GM21576 (cell line): Measurements from ENCODE around the gene RIC1.
A peak's percentile ranks its signal among the peaks of the same experiment; 100 is the strongest.
"Not testable (repeated sequence)": the region's sequence is repeated elsewhere in the genome, so short reads cannot be mapped to it uniquely, and the experiment has no call there.

Experiments used
- ATAC-seq: cut with Tn5 transposase; IDR thresholded peaks from one replicate; pipeline ENCODE4 v1.9.1; 2021; ENCODE audit warnings: mild to moderate bottlenecking, moderate library complexity; ENCODE audit not compliant: unreplicated experiment

Gene RIC1

DNA sequence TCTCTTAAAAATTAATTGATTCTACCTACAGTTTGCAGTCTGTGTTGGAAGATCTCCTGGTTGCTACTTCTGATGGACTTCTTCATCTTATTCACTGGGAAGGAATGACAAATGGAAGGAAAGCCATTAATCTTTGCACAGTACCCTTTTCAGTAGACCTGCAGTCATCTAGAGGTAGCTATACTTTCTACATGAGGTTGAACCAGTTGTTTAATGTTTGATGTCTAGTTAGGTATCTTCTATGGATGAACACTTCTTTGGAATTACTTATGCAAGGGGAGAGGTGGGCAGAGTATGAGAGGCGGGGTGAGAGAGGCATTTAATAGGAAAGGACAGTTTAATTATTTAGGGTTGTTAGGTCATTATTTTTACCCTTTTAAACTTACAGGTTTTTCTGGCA, 91.2 kb downstream of the RIC1 start:
- no peak for ATAC-seq

DNA sequence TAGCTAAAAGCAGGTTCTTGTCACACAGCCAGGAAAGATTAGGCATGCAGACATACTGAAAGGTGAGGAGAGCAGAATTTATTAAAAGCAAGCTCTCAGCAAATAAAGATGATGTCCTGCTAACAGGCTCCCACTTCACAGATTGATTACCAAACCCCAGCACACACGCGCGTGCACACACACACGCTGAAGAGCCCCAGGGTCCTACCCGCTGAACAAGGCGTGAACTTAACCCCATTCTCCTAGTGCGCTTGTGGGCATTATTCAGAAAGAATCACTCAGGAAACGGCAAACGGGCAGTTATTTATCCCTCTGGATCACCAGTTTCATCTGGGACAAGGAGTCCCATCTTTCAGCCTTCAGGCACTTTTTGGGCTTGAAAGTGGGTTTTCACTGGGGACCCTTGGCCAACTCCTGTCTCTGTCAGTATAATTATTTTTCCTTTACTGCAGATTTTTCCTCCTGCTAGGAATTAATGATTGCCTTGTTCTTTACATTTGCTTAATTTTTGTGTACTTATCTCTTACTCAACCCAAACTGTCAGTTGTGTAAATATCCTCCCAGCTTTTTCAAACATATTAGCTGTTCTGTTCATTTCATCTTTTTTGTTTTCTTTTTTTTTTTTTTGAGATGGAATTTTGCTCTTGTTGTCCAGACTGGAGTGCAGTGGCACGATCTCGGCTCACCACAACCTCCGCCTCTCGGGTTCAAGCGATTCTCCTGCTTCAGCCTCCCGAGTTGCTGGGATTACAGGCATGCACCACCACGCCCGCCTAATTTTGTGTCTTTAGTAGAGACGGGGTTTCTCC, 92.6 kb downstream of the RIC1 start:
- no peak for ATAC-seq

DNA sequence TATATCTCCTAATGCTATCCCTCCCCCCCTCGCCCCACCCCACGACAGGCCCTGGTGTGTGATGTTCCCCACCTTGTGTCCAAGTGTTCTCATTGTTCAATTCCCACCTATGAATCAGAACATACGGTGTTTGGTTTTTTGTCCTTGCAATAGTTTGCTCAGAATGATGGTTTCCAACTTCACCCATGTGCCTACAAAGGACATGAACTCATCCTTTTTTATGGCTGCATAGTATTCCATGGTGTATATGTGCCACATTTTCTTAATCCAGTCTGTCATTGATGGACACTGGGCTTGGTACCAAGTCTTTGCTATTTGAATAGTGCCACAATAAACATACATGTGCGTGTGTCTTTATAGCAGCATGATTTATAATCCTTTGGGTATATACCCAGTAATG, 93.8 kb downstream of the RIC1 start:
- not testable (repeated sequence) for ATAC-seq

DNA sequence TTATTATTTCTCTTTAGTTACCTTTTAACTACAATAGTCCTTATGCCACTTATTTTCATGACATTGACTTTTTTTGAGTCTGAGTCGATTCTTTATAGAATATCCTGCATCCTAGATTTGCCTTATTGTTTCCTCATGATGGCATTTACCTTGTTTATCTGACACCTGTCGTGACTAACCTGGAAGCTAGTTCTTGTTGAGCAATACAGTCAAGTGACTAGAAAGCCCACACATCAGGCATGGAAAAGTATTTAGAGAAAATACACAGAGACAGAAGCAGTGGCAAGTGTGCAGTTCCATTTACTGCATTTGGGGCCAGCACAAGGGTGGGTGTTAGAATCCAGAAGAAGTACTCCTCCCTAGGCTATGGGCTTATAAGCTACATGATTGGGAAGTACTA, 106.2 kb downstream of the RIC1 start:
- no peak for ATAC-seq

DNA sequence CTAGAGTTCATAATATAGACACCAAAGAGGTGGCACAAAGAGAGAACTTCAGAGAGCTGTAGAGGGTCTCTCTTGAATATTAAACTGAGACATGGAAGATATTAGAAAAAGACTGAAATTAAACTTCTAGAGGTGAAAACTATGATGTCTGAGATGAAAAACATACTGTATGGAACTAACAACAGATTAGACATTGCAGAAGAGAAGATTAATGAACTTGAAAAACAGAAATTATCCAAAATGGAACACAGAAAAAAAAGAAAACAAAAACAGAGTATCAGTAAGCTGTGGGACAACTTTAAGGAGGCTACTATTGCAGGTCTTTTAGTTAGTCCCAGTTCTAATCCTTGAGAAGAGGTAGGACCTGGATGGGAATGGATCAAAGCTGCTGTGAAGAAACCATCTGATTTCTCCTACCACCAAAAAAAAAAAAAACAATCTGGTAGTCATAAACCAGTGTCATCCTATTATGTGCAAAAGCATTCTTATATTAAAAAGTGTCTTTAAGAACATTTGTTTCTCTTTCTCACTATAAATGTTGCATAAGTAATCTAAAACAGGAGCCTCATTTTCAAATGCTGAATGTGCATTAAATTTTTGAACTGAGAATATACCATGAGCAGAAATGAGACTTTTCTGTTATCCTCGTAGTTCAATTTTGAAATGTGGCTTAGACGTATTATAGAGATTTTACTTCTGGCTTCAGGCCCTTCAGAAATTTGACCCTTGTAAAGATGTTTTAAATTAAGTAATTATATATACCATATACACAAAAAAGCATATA, 107.8 kb downstream of the RIC1 start:
- ATAC-seq, result no peak

DNA sequence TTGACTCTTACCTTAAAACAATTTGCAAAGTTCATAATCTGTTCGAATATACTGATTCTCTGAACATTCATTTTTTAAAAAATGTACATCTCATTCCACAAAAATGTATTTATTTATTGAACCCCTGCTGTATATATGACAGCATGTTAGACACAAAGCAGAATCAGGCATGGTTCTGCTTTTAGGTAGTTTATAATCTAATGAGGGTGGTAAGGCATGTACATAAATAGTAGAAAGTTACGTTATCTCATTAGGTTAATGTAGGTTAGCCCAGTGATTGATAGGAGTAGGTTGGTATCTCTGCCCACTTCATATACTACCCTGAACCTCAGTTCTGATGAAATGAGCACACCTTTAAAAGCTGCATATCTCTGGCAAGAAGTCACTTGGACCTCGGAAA, 114.2 kb downstream of the RIC1 start:
- ATAC-seq, result no peak

DNA sequence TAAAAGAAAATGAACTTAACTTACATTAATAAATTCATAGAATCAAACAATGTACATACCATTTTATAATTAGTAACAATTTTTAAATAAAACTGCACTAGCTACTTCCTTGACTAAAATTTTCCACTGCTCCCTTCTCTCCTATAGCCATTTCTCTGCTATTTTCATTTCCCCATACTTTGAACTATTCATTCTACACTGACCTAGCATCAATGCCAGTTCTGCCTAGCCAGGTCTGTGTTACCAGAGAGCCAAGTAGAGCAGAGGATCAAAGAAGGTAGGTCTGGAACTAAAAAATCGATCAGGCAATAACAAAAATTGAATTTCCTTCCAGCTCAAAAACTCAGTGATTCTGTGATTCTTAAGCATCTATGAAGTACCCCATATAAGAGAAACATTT, 119.5 kb downstream of the RIC1 start:
- no peak for ATAC-seq

DNA sequence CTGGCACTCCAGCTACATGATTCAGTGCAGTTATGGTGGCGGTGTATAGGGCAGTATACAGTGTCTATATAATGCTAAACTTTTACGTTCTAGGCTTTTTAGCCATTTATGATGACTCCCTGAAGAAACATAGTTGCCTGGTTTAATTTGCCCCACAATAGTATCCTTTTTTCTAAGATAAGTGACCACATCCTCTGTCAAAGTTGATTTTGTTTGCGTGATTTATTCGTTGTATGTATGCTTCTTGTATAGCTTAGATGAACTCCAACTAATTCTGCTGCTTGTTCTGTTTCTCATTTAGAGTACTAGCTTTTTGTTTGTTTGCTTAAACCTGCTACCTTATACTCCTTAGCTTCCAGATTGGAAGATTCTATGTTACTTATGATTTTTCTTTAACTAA, 120.4 kb downstream of the RIC1 start:
- ATAC-seq, result no peak

DNA sequence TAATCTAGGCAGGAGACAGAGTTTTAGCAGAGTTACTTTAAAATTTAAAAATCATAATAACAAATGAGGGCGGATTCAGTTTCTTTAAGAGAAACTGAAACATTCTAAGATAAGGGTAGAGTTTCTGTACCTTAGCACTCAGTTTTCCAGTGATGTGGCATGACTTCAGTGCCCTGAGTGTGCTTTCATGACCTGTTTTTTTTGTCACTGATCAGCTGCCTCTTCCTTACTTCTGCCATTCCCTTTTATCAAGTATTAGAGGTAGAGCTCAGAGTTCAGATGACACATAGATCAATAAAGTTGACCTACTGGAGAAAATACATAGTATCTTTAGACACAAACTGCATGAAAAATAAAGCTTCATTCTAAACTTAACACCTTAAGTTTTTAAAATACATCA, 121.7 kb downstream of the RIC1 start:
- no peak for ATAC-seq

DNA sequence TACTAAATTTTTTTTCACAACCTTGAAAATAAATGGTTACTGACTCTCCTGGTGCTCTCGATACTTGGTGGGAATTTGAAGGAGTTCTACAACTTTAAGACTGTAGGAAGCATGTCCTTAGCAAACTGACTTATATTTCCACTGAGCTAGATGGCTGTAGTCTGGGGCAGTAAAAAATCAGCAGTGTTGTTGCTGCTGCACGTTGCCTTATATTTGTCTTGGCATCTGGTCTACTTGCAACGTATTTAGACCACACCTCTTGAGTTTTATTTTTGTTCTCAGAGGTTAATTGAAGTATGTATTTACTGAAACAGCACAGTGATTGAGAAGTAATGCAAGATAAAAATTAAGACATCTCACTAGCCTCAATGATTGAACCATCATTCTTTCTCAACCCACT, 127.7 kb downstream of the RIC1 start:
- no peak for ATAC-seq

DNA sequence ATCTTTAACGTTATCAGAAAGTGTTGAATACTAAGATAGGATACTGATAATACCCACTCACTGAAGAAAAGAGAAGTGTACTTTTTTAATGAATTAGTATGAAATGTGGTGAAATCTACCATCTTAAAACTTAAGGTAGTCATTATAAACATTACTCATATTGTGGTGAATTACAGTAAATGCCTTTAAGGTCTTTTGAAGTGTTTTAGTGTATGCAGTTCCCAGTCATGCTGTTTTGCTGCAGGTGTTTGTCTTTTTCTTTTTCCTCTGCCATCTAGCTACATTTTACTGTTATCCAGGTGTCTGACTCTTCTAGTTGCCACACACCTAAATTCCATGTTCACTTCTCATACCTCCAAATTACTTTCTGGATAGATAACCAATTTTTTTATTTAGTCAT, 131.4 kb downstream of the RIC1 start:
- no peak for ATAC-seq

DNA sequence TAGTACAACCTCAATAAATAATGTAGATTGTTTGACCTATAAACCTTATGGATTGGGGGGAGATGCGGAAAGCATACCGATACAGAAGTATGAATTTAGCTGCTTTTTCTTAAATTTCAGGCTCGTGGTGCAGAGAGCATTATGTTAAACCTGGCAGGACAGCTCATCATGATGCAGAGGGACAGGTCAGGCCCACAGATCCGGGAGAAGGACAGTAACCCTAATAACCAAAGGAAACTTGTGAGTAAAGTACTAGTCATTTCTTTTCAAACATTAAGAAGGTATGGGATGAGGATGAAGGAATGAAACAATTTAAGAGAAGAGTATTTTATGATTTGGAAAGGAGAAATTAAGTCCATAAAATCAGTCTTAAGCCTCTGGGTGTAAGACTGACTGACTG, 133.5 kb downstream of the RIC1 start:
- ATAC-seq, result no peak

DNA sequence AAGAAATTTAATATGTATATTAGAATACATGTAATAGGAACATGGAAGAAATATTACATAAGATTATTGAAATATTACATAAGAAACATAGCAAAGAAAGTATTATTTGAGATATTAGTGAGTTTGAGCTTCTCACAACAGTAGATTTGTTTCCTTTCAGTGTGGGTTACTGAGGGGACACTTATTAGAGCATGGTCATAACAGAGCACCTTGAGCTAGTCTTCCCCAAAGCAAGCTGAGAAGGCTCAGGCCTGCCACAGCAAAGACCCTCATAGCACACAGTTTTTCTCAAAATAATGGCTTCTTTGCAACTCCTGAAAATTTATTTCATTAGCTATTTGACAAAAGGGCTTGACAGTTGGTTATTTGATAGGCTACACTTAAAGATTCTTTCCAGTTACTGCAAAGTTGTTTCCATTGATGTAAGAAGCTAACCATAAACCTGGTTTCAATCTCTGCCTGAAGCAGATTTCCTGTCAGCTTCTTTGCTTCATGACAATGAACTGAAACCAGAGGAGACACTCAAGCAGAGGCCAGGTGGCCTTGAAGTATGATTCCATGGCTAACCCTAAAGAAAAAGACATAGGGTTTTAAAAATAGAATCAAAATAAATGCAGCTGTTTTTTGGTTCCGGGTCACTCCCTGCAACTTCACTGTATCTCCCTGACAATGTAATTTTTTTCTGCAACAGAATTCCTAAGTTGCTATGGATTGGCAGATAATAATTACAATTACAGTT, 135.4 kb downstream of the RIC1 start:
- peak; percentile 92 for ATAC-seq

DNA sequence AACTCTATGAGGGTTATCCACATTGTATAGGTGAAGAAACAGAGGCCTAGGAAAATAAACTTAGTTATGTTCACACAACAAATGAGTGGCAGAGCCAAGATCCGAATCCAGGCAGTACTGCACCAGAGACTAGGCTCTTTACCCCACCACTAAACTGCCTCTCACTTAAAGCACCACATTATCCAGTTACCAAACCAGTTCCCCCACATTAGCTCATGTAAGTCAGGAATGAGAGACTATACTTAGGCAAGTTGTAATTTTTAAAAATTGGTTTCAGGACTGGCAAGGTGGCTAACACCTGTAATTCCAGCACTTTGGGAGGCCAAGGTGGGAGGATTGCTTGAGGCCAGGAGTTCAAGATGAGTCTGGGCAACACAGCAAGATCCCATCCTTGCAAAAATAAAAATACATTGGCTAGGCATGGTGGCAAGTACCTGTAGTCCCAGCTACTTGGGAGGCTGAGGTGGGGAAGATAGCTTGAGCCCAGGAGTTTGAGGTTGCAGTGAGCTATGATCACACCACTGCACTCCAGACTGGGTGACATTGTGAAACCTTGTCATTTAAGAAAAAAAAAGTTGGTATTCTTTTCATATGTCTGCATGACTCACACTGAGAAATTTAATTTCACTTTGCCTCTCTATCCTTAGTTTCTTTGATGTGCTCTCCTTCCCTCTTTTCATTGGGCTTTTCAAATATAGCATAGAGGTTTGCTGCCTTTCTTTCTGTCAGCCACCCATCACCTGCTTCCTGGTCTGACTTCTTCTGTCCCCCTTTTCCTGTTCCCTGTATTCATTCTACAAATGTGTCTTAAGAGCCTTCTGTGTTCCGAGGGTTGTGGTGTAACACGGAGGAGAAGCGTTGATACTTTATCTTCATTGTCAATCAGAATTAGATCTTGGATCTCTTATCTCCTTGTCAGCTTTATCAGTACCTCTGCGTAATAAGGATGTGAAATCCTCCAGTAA, 139.3 kb downstream of the RIC1 start:
- no peak for ATAC-seq

DNA sequence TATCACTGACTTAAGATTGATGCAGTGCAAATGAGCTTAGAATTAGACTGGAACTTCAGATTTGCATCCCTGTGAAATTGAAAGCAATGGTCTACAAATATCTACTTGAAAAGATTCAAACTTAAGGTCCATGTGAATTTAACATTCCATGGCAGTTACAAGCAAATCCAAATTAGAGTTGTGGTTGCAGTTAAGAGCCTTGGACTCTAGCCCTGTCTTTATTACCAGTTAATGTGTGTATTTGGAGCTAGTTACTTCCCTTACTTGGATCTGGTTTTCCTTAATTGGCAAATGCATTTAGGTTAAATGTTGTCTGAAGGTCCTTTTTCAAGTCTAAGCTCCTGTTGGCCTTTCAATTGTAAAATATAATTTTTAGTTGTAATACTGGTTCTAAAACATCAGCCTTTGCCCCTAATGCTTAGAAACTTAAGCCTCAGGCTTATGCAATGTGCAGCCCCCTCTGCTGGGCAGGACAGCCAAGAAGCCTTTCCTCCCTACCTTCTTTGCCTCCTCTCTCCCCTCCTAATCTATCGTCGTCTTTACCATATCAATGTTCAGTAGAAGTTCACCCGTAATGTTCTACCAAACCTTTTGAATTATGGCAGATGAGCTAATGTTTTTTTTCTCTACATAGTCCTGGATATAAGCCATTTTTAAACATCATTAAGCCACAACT, 144.6 kb downstream of the RIC1 start:
- ATAC-seq, result no peak

DNA sequence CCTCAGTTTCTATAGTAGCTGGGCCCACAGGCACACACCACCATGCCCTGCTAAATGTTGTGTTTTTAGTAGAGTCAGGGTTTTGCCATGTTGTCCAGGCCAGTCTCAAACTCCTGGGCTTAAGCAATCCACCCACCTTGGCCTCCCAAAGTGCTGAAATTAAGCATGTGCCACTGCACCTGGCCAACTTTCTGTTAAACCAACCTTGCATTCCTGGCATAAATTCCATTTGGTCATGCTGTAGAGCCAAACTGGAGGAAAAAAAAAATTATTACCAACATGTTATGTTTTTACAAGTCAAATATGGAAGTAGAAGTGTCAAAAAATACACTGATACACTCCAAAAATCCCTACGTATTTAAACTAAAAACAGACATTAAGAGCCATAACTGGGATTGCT, 149.9 kb downstream of the RIC1 start:
- no peak for ATAC-seq

DNA sequence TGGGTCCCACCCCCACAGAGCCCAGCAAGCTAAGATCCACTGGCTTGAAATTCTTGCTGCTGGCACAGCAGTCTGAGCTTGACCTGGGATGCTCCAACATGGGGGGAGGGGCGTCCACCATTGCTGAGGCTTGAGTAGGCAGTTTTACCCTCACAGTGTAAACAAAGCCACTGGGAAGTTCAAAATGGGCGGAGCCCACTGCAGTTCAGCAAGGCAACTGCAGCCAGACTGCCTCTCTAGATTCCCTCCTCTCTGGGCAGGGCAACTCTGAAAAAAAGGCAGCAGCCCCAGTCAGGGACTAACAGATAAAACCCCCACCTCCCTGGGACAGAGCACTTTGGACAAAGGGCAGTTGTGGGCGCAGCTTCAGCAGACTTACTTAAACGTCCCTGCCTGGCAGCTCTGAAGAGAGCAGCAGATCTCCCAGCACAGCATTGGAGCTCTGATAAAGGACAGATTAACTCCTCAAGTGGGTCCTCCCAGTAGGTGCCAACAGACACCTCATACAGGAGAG, 150.9 kb downstream of the RIC1 start:
- ATAC-seq, result not testable (repeated sequence)

DNA sequence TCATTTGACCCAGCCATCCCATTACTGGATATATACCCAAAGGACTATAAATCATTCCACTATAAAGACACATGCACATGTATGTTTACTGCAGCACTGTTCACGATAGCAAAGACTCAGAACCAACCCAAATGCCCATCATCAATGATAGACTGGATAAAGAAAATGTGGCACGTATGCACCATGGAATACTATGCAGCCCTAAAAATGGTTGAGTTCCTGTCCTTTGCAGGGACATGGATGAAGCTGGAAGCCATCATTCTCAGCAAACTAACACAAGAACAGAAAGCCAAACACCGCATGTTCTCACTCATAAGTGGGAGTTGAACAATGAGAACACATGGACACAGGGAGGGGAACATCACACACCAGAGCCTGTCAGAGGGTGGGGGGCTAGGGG, 154.5 kb downstream of the RIC1 start:
- not testable (repeated sequence) for ATAC-seq

DNA sequence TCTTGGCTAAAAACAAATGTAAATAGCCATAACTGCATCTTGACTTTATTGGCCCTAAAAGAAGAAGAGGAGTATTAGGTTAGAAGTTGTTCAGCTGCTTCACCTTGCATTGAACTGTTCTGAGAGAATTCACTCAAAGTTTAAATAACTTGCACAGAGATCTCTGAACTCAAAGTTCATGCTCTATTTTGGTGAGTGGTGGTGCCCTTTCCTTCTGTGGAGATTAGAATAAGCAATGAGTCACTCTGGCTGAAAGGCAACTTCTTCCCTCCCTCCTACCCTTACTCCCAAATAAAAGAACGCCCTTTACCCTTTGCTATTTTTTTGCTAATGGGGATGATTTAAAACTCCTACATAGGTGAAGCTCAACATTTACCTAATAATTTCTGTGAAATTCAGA, 155.1 kb downstream of the RIC1 start:
- no peak for ATAC-seq
